ENCODE results near the gene SLC38A10. TPM values are rescaled to one million over a fixed set of nuclear protein-coding genes. Genes with fewer than 3 reads are reported as not detected.

SLC38A10 gene
- total and polyA plus RNA-seq, 2 of the 4 experiments (the other 2 are of a cell fraction) = 12.7 to 46.7 TPM

- in situ Hi-C loops (cut with MboI; ENCODE audit: low sequenced_read_pairs) = no loop called here
These were observed 2.7 kb downstream of the SLC38A10 start for GRCh38 chr17:81292450-81292849.

More at GRCh38 chr17:81292450-81292849, 2.7 kb downstream of the SLC38A10 start:
- Histone ChIP-seq H3K14ac (replicated peaks; ENCODE audit: low read depth, low read length) (no peak overlapping the region), H3K27me3 (ENCODE audit: control insufficient read depth, insufficient read depth, low read length) (no peaks in the 10 kb centered on the region), H2BK15ac (ENCODE audit: low read depth, low read length) (no peak overlapping the region), H3K23ac (ENCODE audit: low read depth, low read length) (0 out of 2 replicates have a peak overlapping the region, but pooled peaks have one; percentile 34), H3K4ac (ENCODE audit: low read depth, low read length) (no peak overlapping the region), H3K27ac (ENCODE audit: insufficient read depth, low read length) (no peak overlapping the region), H3K4me2 (ENCODE audit: low read depth, low read length) (no peak overlapping the region), H2BK5ac (ENCODE audit: low read depth, low read length, poor library complexity, severe bottlenecking) (no peak overlapping the region), H3K18ac (ENCODE audit: low read depth, low read length) (no peak overlapping the region), H4K8ac (ENCODE audit: low read depth in 2 of 2, low read length in 2 of 2) (no peak overlapping the region), H2BK120ac (ENCODE audit: low read depth, low read length) (no peak overlapping the region), H2AK5ac (ENCODE audit: low read depth, low read length) (no peak overlapping the region), H2AK9ac (replicated peaks; ENCODE audit: low read depth, low read length, poor library complexity) (no peak overlapping the region), H4K91ac (ENCODE audit: insufficient read depth, low read depth, low read length) (no peak overlapping the region), H3K79me1 (ENCODE audit: low read depth in 1 of 2, low read length in 2 of 2) (peaks cover 19 to 65% of the 10 kb centered on the region in 2 experiments), H3K9me1 (ENCODE audit: insufficient read depth, low read length) (no peaks in the 10 kb centered on the region; the same call in 1 of the 2 replicates), H3K56ac (ENCODE audit: extremely low read depth, insufficient read depth, low read length) (no peak overlapping the region), H3K36me3 (ENCODE audit: control insufficient read depth, insufficient read depth, low read length) (peaks cover 18% of the 10 kb centered on the region), H3K4me3 (ENCODE audit: insufficient read depth, low read depth, low read length) (no peak overlapping the region), H2BK20ac (ENCODE audit: low read depth, low read length) (no peak overlapping the region), H3K9me3 (ENCODE audit: control insufficient read depth, insufficient read depth, low read length) (no peaks in the 10 kb centered on the region), H3K9ac (ENCODE audit: low read depth, low read length) (no peak overlapping the region), H4K5ac (ENCODE audit: low read depth, low read length) (no peak overlapping the region), H4K20me1 (ENCODE audit: insufficient read depth, low read length) (peaks cover 15% of the 10 kb centered on the region), H3K4me1 (ENCODE audit: control insufficient read depth, insufficient read depth, low read length) (peaks cover 4% of the 10 kb centered on the region), H2AFZ (replicated peaks; ENCODE audit: low read length, poor library complexity) (no peak overlapping the region)
- dilution Hi-C loops (cut with HindIII; ENCODE audit: low sequenced_read_pairs, unreplicated experiment) = no loop called here
- no TSS peak for BruUV-seq (replicated peaks)
- TF ChIP-seq SMC3 (IDR thresholded peaks at IDR 0.05; ENCODE audit: low read depth, low read length) (no peak), MAZ (IDR thresholded peaks at IDR 0.05; ENCODE audit: borderline replicate concordance, low read depth, low read length) (no peak)
- DNase-seq = no peak
- ATAC-seq (ENCODE audit: low read depth) = no peak
- POLR2A ChIA-PET (ENCODE audit: unreplicated experiment) = interaction anchor here (0.6 kb wide), 1 partner anchor 53 kb away, joined by 4 read pairs; no protein-coding TSS in a partner anchor
- 91% methylated on average over 6 of the region's 12 CpGs; no CpG with 5 or more reads in 1 of the 2 experiments for WGBS, 2 experiments (ENCODE audit: extremely low coverage in 2 of 2, insufficient read length in 1 of 2)
- intact Hi-C loops (cut with micrococcal nuclease) = no loop called here
- CTCF ChIA-PET = interaction anchor here (0.5 kb wide), 1 partner anchor 16 kb away, joined by 3 read pairs; no protein-coding TSS in a partner anchor

Data from IMR-90 (cell line).